ENCODE measurements around the gene MAP4K2. TPM values are rescaled to one million over a fixed set of nuclear protein-coding genes. Genes with fewer than 3 reads are reported as not detected.

Gene MAP4K2
- total RNA-seq, 4 donors from 2014 or later, result 5.9 to 14.3 (median 9.1) TPM

DNA sequence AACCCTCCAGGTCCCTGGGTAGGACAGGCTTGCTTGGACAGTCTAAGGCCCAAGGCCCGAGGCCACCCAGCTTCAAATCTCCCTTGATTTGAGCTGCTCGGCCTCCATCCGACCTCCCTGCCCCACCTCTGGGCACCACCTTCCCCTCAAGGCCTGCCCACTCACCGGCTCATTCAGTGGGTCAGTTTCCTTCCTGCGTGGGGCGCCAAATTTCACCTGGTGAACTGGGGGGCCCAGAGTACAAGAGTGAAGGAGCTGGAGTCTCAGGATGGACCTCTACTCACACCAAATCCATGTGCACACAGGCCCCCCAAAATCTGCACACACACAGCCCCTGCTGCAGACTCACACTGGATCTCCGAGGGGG, 3.8 kb downstream of the MAP4K2 start:
- TF ChIP-seq, protein P1, sequence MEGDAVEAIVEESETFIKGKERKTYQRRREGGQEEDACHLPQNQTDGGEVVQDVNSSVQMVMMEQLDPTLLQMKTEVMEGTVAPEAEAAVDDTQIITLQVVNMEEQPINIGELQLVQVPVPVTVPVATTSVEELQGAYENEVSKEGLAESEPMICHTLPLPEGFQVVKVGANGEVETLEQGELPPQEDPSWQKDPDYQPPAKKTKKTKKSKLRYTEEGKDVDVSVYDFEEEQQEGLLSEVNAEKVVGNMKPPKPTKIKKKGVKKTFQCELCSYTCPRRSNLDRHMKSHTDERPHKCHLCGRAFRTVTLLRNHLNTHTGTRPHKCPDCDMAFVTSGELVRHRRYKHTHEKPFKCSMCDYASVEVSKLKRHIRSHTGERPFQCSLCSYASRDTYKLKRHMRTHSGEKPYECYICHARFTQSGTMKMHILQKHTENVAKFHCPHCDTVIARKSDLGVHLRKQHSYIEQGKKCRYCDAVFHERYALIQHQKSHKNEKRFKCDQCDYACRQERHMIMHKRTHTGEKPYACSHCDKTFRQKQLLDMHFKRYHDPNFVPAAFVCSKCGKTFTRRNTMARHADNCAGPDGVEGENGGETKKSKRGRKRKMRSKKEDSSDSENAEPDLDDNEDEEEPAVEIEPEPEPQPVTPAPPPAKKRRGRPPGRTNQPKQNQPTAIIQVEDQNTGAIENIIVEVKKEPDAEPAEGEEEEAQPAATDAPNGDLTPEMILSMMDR (IDR thresholded peaks at IDR 0.05; ENCODE audit: low read depth), result no peak

DNA sequence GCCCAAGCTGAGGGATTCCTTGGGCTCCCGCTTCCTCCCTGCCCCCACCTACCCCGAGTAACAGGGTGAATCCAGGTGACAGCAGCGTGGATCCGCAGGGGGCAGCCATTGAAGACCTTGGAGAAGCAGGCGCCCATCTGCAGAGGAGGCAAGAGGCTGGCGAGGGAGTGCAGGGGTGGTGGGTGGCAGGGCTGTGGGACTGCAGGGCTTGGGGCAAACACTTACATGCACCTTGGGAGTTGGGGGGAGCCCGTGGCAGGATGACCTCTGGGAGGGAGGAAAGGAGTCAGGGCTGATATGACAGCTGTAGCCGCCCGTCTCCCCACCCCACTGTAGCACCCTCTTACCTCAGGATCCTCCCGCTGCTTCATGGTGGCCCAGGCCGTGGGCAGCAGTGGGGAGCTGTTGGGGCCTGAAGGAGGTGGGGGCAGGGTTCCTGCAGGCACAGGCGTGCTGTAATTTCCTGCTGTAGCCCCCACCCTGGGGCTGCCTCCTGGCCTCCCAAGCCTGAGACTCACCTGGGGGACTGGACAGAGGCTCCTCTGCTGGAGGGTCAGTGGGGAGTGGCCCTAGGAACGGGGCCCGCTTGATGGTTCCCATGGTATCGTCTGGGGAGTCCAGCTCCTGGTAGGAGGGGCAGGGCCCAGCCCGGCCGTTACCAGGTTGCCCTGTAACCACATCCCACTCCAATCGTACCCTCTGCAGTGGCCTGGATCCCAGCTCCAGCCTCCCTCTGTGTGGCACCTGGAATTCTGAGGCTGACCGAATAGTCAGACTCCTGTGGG, 6.1 kb downstream of the MAP4K2 start:
- TF ChIP-seq, protein P1 (IDR thresholded peaks at IDR 0.05; ENCODE audit: low read depth), result no peak

DNA sequence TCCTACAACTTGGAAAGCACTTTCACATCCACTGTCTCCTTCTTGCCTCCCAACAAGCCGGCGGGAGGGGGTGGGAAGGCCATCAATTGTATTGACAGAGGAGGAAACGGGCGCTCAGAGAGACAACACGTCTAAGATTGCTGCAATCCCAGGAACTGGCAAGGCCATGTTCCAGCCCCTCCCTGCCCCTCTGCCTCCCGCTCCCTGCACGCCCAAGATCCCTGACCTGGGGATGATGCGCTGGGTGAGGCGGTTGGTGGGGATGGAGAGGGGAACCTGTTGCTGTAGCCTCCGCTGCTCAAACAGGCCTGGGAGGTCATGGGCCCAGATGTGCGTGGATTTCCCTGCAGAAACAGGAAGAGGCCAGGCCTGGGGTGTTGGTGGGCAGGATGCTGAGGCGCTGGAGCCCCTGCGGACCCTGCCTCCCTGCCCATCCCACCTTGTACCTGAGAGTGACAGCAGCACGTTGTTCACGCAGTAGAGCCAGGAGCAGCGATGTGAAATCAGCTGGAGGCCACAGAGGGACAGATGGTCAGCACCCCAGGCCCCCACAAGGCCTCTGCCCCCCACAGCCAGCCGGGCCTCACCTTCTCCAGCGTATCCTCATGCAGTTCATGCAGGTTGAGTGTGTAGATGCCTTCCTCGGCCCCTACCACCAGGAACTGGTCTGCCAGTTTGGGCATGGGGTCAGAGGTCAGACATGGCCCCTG, 6.8 kb downstream of the MAP4K2 start:
- TF ChIP-seq, protein P1 (IDR thresholded peaks at IDR 0.05; ENCODE audit: low read depth), result no peak

DNA sequence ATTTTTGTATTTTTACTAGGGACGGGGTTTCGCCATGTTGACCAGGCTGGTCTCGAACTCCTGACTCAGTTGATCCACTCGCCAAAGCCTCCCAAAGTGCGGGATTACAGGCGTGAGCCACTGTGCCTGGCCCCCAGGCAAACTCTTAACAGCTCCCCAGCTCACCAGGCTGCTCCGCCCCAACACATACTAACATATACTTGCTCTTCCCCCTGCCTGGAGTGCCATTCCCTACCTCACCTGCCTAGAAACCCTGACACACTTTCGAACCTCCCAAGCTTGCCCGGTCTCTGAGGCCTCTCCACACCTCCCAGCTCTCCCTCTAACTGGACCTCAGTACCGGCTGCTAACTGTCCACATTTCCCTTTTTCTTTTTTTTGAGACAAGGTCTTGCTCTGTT, 8.5 kb downstream of the MAP4K2 start:
- TF ChIP-seq, protein P1 (IDR thresholded peaks at IDR 0.05; ENCODE audit: low read depth), result no peak

- TF ChIP-seq, protein P1 (IDR thresholded peaks at IDR 0.05; ENCODE audit: low read depth), result no peak
Measured at GRCh38 chr11:64793271-64794160, 9.5 kb downstream of the MAP4K2 start.

DNA sequence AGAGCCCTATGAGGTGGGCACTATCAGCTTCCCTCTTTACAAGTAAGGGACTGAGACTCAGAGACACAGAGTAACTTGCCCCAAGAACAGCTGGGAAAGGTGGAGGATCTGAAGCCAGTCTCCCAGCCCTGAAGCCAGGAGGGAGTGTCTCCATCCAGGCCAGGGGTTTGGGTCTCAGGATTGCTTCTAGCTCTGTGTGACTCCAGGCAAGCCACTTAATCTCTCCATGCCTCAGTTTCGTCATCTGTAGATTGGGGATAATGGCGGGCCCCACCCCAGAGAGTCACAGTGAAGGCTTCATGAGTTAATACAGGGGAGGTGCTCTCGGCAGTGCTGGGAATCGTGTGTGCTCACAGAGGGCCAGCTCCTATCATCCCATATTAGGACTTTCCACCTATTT, 10.5 kb downstream of the MAP4K2 start:
- TF ChIP-seq, protein P1 (IDR thresholded peaks at IDR 0.05; ENCODE audit: low read depth), result no peak

Data from subcutaneous adipose tissue (tissue), 4 donors.